Esophagus muscularis mucosa (tissue), 3 donors: ENCODE measurements around the gene CDHR2.

Experiments used
- CTCF ChIP-seq, 3 experiments: fragments of 200-600 bp in 2 of 3; fragments of 450-650 bp in 1 of 3; sonication (generic) in 2 of 3; IDR thresholded peaks; one replicate each; pipeline ENCODE4 v1.5.1; 2017 to 2019; ENCODE audit warnings: antibody characterized with exemption in 3 of 3, mild to moderate bottlenecking in 2 of 3, moderate library complexity in 1 of 3
- POLR2A ChIP-seq: fragments of 450-650 bp; IDR thresholded peaks from one replicate; pipeline ENCODE4 v1.6.1; 2017; ENCODE audit warnings: antibody characterized with exemption, moderate library complexity, mild to moderate bottlenecking, low read depth
- POLR2AphosphoS5 ChIP-seq, 2 donors: sonication (generic); formaldehyde crosslinking; IDR thresholded peaks; one replicate each; pipeline ENCODE4 v1.6.1; 2017; ENCODE audit warnings: antibody characterized with exemption in 2 of 2

- no peak for TF ChIP-seq CTCF (IDR thresholded peaks at IDR 0.05)
- no peak for TF ChIP-seq POLR2AphosphoS5 (IDR thresholded peaks at IDR 0.05)
- no peak for TF ChIP-seq POLR2A
Measured at GRCh38 chr5:176513788-176514187, 35.4 kb upstream of the CDHR2 start.
